ENCODE data around the gene BUB1. TPM values are rescaled to one million over a fixed set of nuclear protein-coding genes. Genes with fewer than 3 reads are reported as not detected.

Gene BUB1
- total and polyA plus RNA-seq, 10 donors: 1.1 to 29.7 (median 7.1) TPM

- H3K4me3 ChIP-seq: no peak overlapping the region
- intact Hi-C loops (cut with DNase I; ENCODE audit: low total_unique reads): no loop called here
- H3K9me3 ChIP-seq: no peaks in the 10 kb centered on the region
- WGBS, 5 donors: 55 to 73% (median 60%) methylated on average over 4 of the region's 4 CpGs
- peaks cover 0 to 7% (median 0%) of the 10 kb centered on the region in 7 donors for H3K27me3 ChIP-seq (replicated peaks in 1 of 7)
- no peak for DNase-seq
- no peaks in the 10 kb centered on the region for H3K36me3 ChIP-seq
- H3K4me1 ChIP-seq: peaks cover 0 to 11% (median 0%) of the 10 kb centered on the region in 6 donors
- TF ChIP-seq POLR2A (IDR thresholded peaks at IDR 0.05) (no peak), CTCF (IDR thresholded peaks at IDR 0.05 in 8 of 11, conservative IDR thresholded peaks at IDR 0.05 in 3 of 11) (no peak), POLR2AphosphoS5 (IDR thresholded peaks at IDR 0.05) (no peak)
- H3K27ac ChIP-seq: no peak overlapping the region
These were observed 39.9 kb upstream of the BUB1 start for GRCh38 chr2:110717734-110718133.

- no peaks in the 10 kb centered on the region for H3K36me3 ChIP-seq
- H3K27me3 ChIP-seq (replicated peaks in 1 of 7): peaks cover 0 to 9% (median 0%) of the 10 kb centered on the region in 7 donors
- H3K27ac ChIP-seq: no peak overlapping the region
- peaks cover 0 to 11% (median 0%) of the 10 kb centered on the region in 6 donors for H3K4me1 ChIP-seq
- no peak for DNase-seq
- no peaks in the 10 kb centered on the region for H3K9me3 ChIP-seq
- H3K4me3 ChIP-seq: no peak overlapping the region
- 47 to 68% (median 59%) methylated on average over 3 of the region's 3 CpGs for WGBS, 5 donors
- no peak for TF ChIP-seq POLR2A (IDR thresholded peaks at IDR 0.05)
- no peak for TF ChIP-seq CTCF (IDR thresholded peaks at IDR 0.05 in 8 of 11, conservative IDR thresholded peaks at IDR 0.05 in 3 of 11)
- no peak for TF ChIP-seq POLR2AphosphoS5 (IDR thresholded peaks at IDR 0.05)
- intact Hi-C loops (cut with DNase I; ENCODE audit: low total_unique reads): no loop called here
These were observed 39.2 kb upstream of the BUB1 start for GRCh38 chr2:110716959-110717645.

DNA sequence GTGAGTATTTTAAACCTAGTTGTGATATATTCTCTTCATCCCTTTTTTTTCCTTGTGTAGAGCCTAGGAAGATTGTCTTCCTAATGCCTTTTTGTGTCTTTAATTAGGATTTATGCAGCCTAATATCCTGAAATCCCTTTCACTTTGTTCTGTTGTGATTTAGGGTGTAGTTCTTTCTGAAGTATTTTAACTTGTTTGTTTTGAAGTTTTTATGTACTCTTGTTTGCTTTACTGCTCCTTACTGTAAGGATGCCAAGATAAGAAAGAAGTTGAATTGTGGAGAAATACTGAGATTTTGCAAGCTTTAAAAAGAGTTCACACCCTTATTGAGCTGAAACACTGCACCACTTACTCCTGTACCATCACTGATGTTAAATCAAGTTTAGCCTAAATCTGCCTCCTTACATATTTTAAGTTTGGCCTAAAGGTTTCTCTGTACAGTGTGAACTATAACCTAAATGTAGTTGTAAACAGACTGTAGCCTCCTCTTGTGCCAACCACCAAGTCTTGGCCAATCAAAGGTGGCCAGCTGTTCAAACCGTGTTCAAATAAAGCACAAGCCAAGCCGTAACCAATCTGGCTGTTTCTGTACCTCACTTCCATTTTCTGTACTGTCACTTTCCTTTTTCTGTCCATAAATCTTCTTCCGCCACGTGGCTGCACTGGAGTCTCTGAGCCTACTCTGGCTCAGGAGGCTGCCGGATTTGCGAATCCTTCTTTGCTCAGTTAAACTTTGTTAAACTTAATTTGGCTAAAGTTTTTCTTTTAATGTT lies 36.8 kb upstream of the BUB1 start:
- no peak overlapping the region for H3K4me3 ChIP-seq

More for the DNA sequence above, 36.8 kb upstream of the BUB1 start:
- peak overlapping the region in 1 of 8 donors; percentile 31 for H3K27ac ChIP-seq
- intact Hi-C loops (cut with DNase I; ENCODE audit: low total_unique reads): no loop called here
- TF ChIP-seq CTCF (IDR thresholded peaks at IDR 0.05 in 8 of 11, conservative IDR thresholded peaks at IDR 0.05 in 3 of 11): no peak
- TF ChIP-seq POLR2A (IDR thresholded peaks at IDR 0.05): no peak
- no peak for TF ChIP-seq POLR2AphosphoS5 (IDR thresholded peaks at IDR 0.05)
- WGBS, 5 donors: 48 to 54% (median 49%) methylated on average over 6 of the region's 6 CpGs
- peaks cover 0 to 21% (median 0%) of the 10 kb centered on the region in 7 donors for H3K27me3 ChIP-seq (replicated peaks in 1 of 7)
- peaks cover 0 to 11% (median 0%) of the 10 kb centered on the region in 6 donors for H3K4me1 ChIP-seq
- no peak for DNase-seq
- H3K9me3 ChIP-seq: no peaks in the 10 kb centered on the region
- no peaks in the 10 kb centered on the region for H3K36me3 ChIP-seq
